Ishikawa (cell line): ENCODE measurements around the gene ZNRF4.

Experiments
- CREB1 ChIP-seq: IDR thresholded peaks from 2 replicates; pipeline ENCODE4 v1.6.1; 2012; ENCODE audit warnings: low read depth
- EP300 ChIP-seq: IDR thresholded peaks from 2 replicates; pipeline ENCODE4 v1.6.1; 2012; ENCODE audit warnings: borderline replicate concordance
- MAX ChIP-seq: IDR thresholded peaks from 2 replicates; pipeline ENCODE4 v1.6.1; 2012
- RAD21 ChIP-seq: IDR thresholded peaks from 2 replicates; pipeline ENCODE4 v1.6.1; 2012; ENCODE audit warnings: low read depth
- TAF1 ChIP-seq: IDR thresholded peaks from 2 replicates; pipeline ENCODE4 v1.6.1; 2012; ENCODE audit warnings: low read depth, mild to moderate bottlenecking
- TCF12 ChIP-seq: IDR thresholded peaks from 2 replicates; pipeline ENCODE4 v1.6.1; 2012; ENCODE audit warnings: low read depth
- USF1 ChIP-seq: IDR thresholded peaks from 2 replicates; pipeline ENCODE4 v1.6.1; 2012
- YY1 ChIP-seq: IDR thresholded peaks from 2 replicates; pipeline ENCODE4 v1.6.1; 2012; ENCODE audit warnings: low read depth

- TF ChIP-seq TCF12 = no peak
- no peak for TF ChIP-seq CREB1
- TF ChIP-seq RAD21 = no peak
- no peak for TF ChIP-seq USF1
- TF ChIP-seq MAX = no peak
- no peak for TF ChIP-seq TAF1
- no peak for TF ChIP-seq EP300
- no peak for TF ChIP-seq YY1
These were observed 10.9 kb downstream of the ZNRF4 start for GRCh38 chr19:5466072-5466471.
